IgD-negative memory B cell (primary cell): ENCODE results near the gene TATDN2. TPM values are rescaled to one million over a fixed set of nuclear protein-coding genes. Genes with fewer than 3 reads are reported as not detected.
A peak's percentile ranks its signal among the peaks of the same experiment; 100 is the strongest.

Experiments used
- H3K27ac Mint-ChIP-seq, 3 donors: one replicate each; pipeline ENCODE4 v1.8.0; 2020 to 2022; ENCODE audit warnings: mild to moderate bottlenecking in 3 of 3, mixed read lengths in 3 of 3, moderate library complexity in 1 of 3
- H3K27me3 Mint-ChIP-seq: one replicate; pipeline ENCODE4 v1.8.0; 2021; ENCODE audit warnings: mixed read lengths
- H3K36me3 Mint-ChIP-seq: one replicate; pipeline ENCODE4 v1.8.0; 2020; ENCODE audit warnings: mild to moderate bottlenecking, mixed read lengths
- H3K4me1 Mint-ChIP-seq, 3 donors: one replicate each; pipeline ENCODE4 v1.8.0; 2020 to 2022; ENCODE audit warnings: mixed read lengths in 3 of 3, mild to moderate bottlenecking in 1 of 3
- H3K4me3 Mint-ChIP-seq, 4 donors: one replicate each; pipeline ENCODE4 v1.8.0; 2020 to 2022; ENCODE audit warnings: mild to moderate bottlenecking in 4 of 4, mixed read lengths in 4 of 4, moderate library complexity in 3 of 4
- H3K9me3 Mint-ChIP-seq, 3 donors: one replicate each; pipeline ENCODE4 v1.8.0; 2020 to 2021; ENCODE audit warnings: mixed read lengths in 3 of 3, mild to moderate bottlenecking in 1 of 3
- polyA plus RNA-seq: library from polyadenylated mRNA; unstranded; fragments of 300-500 nt; fragmentation: Illumina TruSeq; gene quantifications from one replicate; pipeline ENCODE4 v1.2.3, GENCODE V29; 2021

Gene TATDN2
- polyA plus RNA-seq, 1 donor from 2014 or later, result 11.6 TPM

DNA sequence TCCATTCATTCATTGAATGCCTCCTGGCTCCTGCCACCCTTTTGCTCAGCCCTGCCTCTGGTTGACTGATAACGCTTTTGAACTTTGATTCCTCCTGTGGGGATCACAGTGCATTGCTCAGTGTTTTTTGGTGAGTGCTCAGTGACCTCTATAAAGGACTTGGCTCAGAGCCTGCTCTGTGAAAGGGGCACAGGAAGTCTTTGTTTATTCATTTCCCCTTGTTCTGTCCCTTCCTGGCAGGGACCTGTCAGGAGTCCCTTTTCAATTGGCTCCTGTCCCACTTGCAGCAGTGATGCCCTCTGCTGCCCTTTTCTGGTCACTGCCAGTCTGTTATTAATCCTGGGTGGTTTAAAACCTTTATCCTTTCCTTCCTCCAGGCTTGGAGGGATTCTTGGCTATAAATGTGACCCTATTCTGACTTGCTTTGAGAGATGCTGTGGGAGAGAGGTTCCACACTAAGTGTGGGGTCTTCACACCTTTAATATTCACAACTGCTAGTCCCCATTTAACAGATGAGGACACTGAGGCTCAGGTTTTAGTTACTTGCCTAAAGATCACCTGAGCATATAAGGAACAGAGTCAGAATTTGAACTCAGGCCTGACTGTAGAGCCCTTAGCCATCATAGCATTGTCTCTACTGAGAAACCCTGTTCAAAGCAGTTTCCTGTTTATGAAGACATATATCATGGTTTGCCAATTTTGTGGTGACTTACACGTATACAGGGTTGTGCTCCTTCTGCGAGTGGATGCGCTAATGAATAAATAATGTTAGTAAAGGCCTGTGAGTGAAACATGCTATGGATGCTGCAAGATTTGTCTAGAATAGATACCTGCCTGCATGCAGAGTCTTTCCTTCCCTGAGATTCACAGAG lies 23.2 kb upstream of the TATDN2 start:
- peak overlapping the region in 3 of 4 donors; percentile 37 to 93 (median 91) for H3K4me3 Mint-ChIP-seq
- H3K4me1 Mint-ChIP-seq, result peaks cover 41 to 61% (median 56%) of the 10 kb centered on the region in 3 donors
- H3K9me3 Mint-ChIP-seq, result no peaks in the 10 kb centered on the region
- peak overlapping the region; percentile 84 to 94 (median 90) for H3K27ac Mint-ChIP-seq
- no peaks in the 10 kb centered on the region for H3K27me3 Mint-ChIP-seq
- peaks cover 7% of the 10 kb centered on the region for H3K36me3 Mint-ChIP-seq

DNA sequence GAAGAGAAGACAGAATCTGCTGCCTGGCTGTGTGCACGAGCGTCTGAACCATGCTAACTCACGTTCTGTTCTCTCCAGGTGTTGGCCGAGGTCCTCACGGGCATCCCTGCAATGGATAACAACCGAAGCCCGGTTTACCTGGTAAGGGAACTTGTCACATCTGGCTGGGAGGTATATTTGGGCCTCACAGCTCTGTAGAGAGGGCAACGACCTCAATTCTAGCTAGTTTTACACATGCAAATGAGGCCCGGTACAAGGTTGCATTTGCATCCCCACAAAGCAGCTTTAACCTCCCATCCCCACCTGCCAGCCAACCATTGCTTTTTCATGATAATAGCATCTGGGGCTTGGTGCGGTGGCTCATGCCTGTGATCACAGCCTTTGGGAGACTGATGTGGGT lies 22.0 kb upstream of the TATDN2 start:
- peak overlapping the region in 3 of 4 donors; percentile 72 to 87 (median 77) for H3K4me3 Mint-ChIP-seq
- no peaks in the 10 kb centered on the region for H3K9me3 Mint-ChIP-seq
- peak overlapping the region; percentile 39 to 85 (median 84) for H3K27ac Mint-ChIP-seq
- peaks cover 34 to 51% (median 47%) of the 10 kb centered on the region in 3 donors for H3K4me1 Mint-ChIP-seq
- H3K36me3 Mint-ChIP-seq, result peaks cover 7% of the 10 kb centered on the region
- no peaks in the 10 kb centered on the region for H3K27me3 Mint-ChIP-seq

DNA sequence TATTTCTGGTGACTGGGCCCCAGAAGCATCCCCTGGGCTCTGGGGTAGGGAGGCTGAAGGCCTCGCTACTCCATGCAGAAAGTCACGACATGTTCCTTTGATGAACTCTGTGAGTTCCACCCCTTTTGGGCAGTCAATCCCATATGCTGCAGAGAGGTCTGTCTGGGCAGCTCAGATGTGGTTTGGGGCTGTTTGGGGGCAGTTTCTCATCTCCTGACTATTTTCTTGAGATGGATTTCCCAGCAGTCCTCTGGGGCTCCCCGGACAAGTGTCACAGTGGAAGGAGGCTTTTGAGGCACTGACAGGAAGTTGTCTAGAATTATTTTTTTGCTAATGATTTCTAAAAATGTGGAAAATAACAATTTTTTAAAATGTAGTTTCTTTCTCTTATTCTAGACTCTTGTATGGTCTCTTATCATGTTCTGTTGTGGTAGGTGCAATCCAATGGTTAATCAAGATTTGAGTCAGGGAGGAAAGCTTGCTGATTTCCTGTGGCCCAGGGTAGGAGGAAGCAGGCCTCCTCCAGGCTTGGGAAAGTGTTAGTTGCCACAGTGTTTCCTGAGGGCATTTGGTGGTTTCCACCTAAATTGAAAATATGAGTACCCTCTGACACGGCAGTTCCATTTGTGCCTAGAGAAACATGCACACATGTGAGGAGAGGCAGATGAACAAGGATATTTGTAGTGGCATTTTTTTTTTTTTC lies 19.9 kb upstream of the TATDN2 start:
- Mint-ChIP-seq H3K27ac (peak overlapping the region in 1 of 3 donors; percentile 83), H3K36me3 (peaks cover 5% of the 10 kb centered on the region), H3K9me3 (no peaks in the 10 kb centered on the region), H3K27me3 (no peaks in the 10 kb centered on the region), H3K4me1 (peaks cover 28 to 42% (median 35%) of the 10 kb centered on the region in 3 donors), H3K4me3 (no peak overlapping the region)

DNA sequence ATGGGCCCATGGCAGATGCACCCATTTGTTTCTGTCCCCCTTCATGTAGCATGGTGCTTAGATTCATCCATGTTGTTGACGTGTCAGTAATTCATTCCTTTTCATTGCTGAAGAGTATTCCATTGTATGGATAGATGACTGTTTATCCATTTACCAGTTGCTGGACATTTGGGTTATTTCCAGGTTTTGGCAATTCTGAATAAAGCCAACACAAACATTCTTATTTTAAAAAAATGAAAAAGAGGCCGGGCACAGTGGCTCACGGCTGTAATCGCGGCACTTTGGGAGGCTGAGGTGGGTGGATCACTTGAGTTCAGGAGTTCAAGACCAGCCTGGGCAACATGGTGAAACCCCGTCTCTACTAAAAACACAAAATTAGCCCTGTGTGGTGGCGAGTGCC lies 18.7 kb upstream of the TATDN2 start:
- Mint-ChIP-seq H3K4me3 (no peak overlapping the region), H3K36me3 (peaks cover 5% of the 10 kb centered on the region), H3K27me3 (no peaks in the 10 kb centered on the region), H3K9me3 (no peaks in the 10 kb centered on the region), H3K27ac (no peak overlapping the region), H3K4me1 (peaks cover 23 to 33% (median 29%) of the 10 kb centered on the region in 3 donors)

DNA sequence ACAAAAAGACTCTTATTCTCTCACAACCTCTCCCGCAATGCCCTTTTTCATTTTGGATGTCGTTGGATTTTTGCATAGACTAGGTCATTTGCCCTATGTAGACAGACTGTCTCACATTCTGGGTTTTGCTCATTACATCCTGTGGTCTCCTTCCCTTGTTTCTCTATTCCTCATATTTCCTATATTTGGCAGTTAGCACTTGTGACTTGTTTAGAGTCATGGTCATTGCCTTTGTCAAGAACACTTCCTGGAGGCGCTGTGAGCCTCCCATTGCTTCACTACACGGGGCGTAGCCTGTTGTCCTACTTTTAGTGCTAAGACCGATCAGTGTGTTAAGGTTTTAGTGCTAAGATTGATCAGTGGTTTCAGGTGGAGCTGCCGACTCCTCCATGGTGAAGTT lies 16.1 kb upstream of the TATDN2 start:
- H3K9me3 Mint-ChIP-seq, result no peaks in the 10 kb centered on the region
- no peaks in the 10 kb centered on the region for H3K27me3 Mint-ChIP-seq
- H3K27ac Mint-ChIP-seq, result no peak overlapping the region
- peaks cover 6 to 15% (median 11%) of the 10 kb centered on the region in 3 donors for H3K4me1 Mint-ChIP-seq
- H3K4me3 Mint-ChIP-seq, result peak overlapping the region in 3 of 4 donors; percentile 11 to 81 (median 64)
- H3K36me3 Mint-ChIP-seq, result peaks cover 5% of the 10 kb centered on the region

DNA sequence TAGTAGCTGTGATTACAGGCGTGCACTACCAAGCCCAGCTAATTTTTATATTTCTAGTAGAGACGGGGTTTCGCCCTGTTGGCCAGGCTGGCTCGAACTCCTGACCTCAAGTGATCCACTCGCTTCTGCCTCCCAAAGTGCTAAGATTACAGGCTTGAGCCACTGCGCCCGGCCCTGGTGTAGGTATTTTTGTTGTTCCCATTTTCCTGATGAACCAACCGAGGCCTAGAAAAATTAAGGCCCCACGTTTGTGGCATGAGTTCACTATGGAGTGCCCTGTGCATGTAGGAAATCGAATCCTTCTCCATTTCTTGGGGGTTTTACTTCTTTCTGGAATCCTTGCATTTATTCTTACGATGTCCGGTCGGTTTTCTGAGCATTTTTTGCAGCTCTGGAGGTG lies 14.3 kb upstream of the TATDN2 start:
- Mint-ChIP-seq H3K4me1 (peaks cover 12 to 14% (median 13%) of the 10 kb centered on the region in 3 donors), H3K9me3 (no peaks in the 10 kb centered on the region), H3K36me3 (peaks cover 5% of the 10 kb centered on the region), H3K27me3 (no peaks in the 10 kb centered on the region), H3K4me3 (no peak overlapping the region), H3K27ac (no peak overlapping the region)

DNA sequence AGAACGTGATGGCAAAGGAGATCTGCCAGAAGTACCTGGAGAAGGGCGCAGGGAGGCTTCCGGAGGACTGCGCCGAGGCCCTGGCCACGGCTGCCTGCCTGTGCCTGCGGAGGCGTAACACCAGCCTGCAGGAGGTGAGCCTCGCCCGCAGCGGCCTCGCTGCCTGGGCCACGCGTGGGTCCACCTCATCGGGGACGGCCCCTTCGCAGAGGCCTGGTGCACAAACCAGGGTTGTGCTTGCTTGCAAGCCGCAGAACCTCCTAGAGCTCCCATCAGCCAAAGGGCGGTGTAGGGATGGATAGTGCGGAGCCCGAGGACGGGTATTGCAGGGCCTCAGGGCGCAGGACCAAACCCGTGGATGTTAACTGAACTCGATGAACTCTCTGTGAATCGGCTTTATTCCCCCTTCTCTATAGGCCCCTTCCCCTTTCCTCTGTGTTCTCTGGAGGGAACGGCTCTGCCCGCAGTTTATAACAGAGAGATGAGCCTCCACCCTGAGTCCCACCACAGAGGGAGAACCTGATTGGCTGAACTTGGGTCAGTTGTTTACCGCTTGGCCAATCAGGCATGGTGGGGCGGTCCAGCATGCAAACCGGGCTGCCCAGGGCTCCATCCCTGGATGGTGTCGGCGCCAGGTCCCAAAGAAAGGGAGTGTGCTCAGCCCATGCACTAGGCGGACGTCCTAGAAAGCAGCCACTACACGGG lies 13.6 kb upstream of the TATDN2 start:
- no peaks in the 10 kb centered on the region for H3K9me3 Mint-ChIP-seq
- H3K4me1 Mint-ChIP-seq, result peaks cover 11 to 13% (median 13%) of the 10 kb centered on the region in 3 donors
- H3K36me3 Mint-ChIP-seq, result peaks cover 7% of the 10 kb centered on the region
- H3K4me3 Mint-ChIP-seq, result no peak overlapping the region
- no peaks in the 10 kb centered on the region for H3K27me3 Mint-ChIP-seq
- H3K27ac Mint-ChIP-seq, result no peak overlapping the region

DNA sequence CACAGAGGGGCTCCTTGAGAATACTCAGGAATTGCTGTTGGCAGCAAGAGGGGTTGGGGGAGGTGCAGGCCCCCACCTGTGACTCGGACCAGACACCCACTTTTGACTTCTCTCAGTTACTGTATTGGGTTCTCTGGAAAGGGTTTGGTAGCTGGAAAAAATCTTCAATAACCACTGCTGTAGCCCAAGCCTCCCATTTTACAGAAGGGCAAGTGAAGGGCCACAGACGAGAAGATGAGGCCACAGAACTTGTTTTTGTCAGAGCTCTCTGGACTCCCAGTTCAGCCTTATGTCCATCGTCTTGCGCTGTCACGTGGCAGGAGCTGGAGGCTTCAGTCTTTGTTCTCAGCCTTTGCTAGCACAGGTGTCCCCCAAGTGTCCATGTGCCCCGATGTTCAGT lies 12.7 kb upstream of the TATDN2 start:
- Mint-ChIP-seq H3K27ac (no peak overlapping the region), H3K4me1 (peaks cover 11 to 13% (median 13%) of the 10 kb centered on the region in 3 donors), H3K27me3 (no peaks in the 10 kb centered on the region), H3K36me3 (peaks cover 7% of the 10 kb centered on the region), H3K4me3 (no peak overlapping the region), H3K9me3 (no peaks in the 10 kb centered on the region)

DNA sequence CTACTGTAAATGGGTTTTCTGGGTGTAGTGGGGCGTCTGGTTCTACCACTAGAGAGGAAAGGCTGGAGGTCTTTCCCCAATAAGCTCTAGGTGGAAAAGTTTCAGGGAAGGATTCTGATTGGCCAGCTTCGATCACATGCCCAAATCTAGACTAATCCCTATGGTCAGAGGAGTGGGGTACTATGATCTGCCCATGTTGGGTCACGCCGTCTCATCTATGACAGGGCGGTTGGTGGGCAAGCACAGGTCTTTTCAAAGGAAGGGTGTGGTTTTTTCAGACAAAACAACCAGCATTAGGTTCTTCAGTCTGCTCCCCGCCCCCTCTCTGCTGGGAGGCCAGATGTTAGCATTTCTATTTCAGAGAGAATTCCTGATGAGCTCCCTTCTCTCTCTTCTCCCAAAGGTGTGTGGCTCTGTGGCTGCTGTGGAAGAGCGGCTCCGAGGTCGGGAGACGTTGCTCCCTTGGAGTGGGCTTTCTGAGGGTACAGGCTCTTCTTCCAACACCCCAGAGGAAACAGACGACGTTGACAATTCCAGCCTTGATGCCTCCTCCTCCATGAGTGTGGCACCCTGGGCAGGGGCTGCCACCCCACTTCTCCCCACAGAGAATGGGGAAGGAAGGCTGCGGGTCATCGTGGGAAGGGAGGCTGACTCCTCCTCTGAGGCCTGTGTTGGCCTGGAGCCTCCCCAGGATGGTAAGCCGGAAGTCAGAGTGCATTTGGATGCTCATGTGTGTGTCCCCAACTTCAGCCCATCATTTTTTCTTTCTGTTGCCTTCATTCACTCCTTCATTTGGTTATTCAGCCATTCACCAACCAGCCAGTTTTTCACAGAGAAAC lies 9.7 kb upstream of the TATDN2 start:
- peaks cover 14 to 18% (median 15%) of the 10 kb centered on the region in 3 donors for H3K4me1 Mint-ChIP-seq
- H3K36me3 Mint-ChIP-seq, result peaks cover 9% of the 10 kb centered on the region

DNA sequence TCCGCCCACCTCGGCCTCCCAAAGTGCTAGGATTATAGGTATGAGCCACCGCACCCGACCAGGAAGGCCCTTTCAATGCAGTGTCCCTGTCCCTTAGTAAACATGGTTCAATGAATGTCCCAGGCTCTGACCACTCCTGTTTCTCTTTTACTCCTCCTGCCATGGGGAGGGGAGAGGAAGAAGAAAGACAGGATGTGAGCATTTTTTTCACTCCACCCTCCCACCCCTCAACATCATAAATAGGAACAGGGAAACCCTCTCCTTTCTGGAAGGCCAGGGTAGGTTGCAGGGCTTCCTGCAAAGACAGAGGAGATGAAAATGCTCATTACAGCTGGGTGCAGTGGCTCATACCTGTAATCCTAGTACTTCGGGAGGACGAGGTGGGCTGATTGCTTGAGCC lies 7.5 kb upstream of the TATDN2 start:
- peaks cover 0 to 12% (median 6%) of the 10 kb centered on the region in 3 donors for H3K9me3 Mint-ChIP-seq
- H3K4me1 Mint-ChIP-seq, result peaks cover 14 to 18% (median 15%) of the 10 kb centered on the region in 3 donors
- H3K27ac Mint-ChIP-seq, result no peak overlapping the region
- H3K36me3 Mint-ChIP-seq, result peaks cover 8% of the 10 kb centered on the region
- no peaks in the 10 kb centered on the region for H3K27me3 Mint-ChIP-seq
- H3K4me3 Mint-ChIP-seq, result no peak overlapping the region

More for the DNA sequence above, 9.7 kb upstream of the TATDN2 start:
- Mint-ChIP-seq H3K27me3 (no peaks in the 10 kb centered on the region), H3K27ac (peak overlapping the region in 1 of 3 donors; percentile 80), H3K4me3 (peak overlapping the region in 2 of 4 donors; percentile 1 to 61), H3K9me3 (peaks cover 0 to 2% (median 0%) of the 10 kb centered on the region in 3 donors)

DNA sequence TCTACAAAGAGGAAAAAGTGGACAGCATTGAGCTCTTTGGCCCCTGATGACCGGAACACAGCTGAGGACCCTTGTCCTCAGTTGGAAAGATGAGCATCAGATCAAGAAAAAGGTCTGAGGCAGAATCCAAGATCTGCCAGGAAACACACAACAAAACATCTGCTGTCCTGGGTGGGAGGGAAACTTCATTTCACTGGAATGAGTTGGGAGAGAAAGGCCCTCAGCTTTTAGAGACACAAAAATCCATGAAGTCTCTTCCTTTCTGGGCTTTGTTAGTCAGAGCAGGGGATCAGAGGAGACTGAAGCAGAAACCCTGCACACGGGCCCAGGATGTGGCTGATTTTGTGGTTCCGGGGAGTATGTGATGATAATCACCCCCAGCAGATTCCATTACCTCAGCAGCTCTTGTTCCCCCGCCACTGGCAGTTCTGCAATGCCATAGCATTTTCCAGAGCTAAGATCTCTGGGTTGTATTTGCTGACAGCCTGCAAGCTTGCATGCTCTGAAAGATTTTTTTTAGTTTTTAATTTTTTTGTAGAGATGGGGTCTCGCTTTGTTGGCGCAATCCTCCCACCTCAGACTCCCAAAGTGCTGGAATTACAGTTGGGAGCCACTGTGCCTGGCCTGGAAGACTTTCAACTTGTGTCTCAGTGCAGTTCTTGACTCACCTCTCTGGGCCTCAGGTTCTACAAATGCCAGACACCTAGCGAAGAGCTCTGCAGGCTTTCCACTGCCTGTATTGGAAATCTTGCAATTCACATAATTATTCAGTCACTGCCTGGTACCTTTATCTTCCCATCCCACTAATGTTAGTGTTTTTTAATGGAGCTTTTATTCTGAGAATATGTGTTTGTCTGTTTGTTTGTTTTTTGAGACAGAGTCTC lies 5.8 kb upstream of the TATDN2 start:
- H3K4me3 Mint-ChIP-seq, result peak overlapping the region in 3 of 4 donors; percentile 54 to 66 (median 55)
- H3K36me3 Mint-ChIP-seq, result peaks cover 8% of the 10 kb centered on the region

DNA sequence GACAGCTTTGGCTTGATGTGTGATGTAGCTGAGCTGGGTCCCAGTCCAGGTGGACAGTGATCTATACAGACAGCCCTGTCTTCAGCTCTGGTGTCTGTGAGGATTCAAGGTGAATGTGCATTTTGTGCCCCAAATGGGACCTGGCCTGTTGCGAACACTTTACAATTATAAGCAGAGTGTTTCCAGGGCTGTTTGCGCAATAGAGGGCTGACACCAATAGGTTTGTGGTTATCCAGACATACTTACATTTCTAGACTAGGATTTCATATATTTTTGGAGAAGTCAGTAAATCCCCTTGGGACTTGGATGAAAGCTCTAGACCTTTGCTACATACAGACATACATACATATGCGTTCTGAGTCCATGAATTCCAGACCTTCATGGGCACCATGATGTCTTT lies 4.2 kb upstream of the TATDN2 start:
- Mint-ChIP-seq H3K4me1 (peaks cover 12 to 20% (median 13%) of the 10 kb centered on the region in 3 donors), H3K27ac (peak overlapping the region in 1 of 3 donors; percentile 53), H3K27me3 (no peaks in the 10 kb centered on the region), H3K36me3 (peaks cover 6% of the 10 kb centered on the region), H3K9me3 (peaks cover 0 to 16% (median 6%) of the 10 kb centered on the region in 3 donors), H3K4me3 (no peak overlapping the region)

More for the DNA sequence above, 5.8 kb upstream of the TATDN2 start:
- peaks cover 14 to 18% (median 15%) of the 10 kb centered on the region in 3 donors for H3K4me1 Mint-ChIP-seq
- H3K27me3 Mint-ChIP-seq, result no peaks in the 10 kb centered on the region
- H3K27ac Mint-ChIP-seq, result peak overlapping the region; percentile 64 to 72 (median 69)
- peaks cover 0 to 16% (median 6%) of the 10 kb centered on the region in 3 donors for H3K9me3 Mint-ChIP-seq

DNA sequence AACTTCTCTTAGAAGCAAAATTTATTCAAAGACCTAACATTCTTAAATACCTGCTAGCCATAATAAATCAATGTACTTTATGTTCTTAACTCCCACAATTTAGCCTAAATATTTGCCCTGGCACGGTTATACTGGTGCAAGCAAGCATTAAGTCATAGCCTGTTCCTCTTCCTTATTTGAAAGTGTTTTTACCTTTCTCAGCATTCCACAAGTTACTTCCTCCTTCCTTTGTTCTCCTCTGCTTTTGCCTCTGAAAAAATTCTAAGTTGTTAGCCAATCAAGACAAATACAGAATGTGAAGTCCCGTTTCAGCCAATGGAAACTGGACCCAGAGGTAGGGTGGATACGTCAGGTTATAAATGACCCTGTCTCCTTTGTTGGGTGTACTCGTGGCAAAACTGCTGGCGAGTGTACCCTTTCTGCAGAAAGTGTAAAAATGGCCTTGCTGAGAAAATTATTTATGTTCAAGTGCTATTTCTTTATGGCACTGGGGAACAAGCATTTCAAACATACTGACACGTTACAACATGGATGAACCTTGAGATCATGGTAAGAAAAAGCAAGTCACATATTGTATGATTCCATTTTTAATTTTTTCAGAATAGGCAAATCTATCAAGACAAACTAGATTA lies 3.1 kb upstream of the TATDN2 start:
- Mint-ChIP-seq H3K27me3 (no peaks in the 10 kb centered on the region), H3K4me1 (peaks cover 21 to 29% (median 23%) of the 10 kb centered on the region in 3 donors), H3K9me3 (peaks cover 0 to 16% (median 6%) of the 10 kb centered on the region in 3 donors), H3K27ac (peak overlapping the region in 1 of 3 donors; percentile 51), H3K4me3 (peak overlapping the region in 1 of 4 donors; percentile 13), H3K36me3 (peaks cover 4% of the 10 kb centered on the region)
